Activated CD4-positive, alpha-beta T cell treated with anti-CD3 and anti-CD28 coated beads for 36 hours (primary cell): ENCODE data around the gene SFXN5. TPM values are rescaled to one million over a fixed set of nuclear protein-coding genes. Genes with fewer than 3 reads are reported as not detected.
"Not testable (repeated sequence)": the region's sequence is repeated elsewhere in the genome, so short reads cannot be mapped to it uniquely, and the experiment has no call there.

Experiments
- ATAC-seq: fragments of 200-7000 bp; cut with Tn5 transposase; one replicate; pipeline ENCODE4 v1.10.0; 2021; ENCODE audit warnings: mild to moderate bottlenecking, moderate library complexity
- CTCF ChIA-PET: fragments of 350-600 bp; sonication (Branson Sonifier 250); formaldehyde crosslinking; loops from one replicate; lab custom pipeline; 2021; ENCODE audit warnings: antibody characterized with exemption; lab: Charles Lee
- POLR2A ChIA-PET: fragments of 350-600 bp; sonication (Branson Sonifier 250); formaldehyde crosslinking; loops from one replicate; lab custom pipeline; 2021; ENCODE audit warnings: antibody characterized with exemption, inconsistent platforms; lab: Charles Lee
- DNase-seq: peaks from one replicate; pipeline ENCODE4 v3.0.0-alpha.2; 2020
- H3K27ac Mint-ChIP-seq: one replicate; pipeline ENCODE4 v1.8.0; 2021; ENCODE audit warnings: mixed read lengths
- H3K27me3 Mint-ChIP-seq: one replicate; pipeline ENCODE4 v1.8.0; 2021; ENCODE audit warnings: mixed read lengths
- H3K36me3 Mint-ChIP-seq: one replicate; pipeline ENCODE4 v1.8.0; 2021; ENCODE audit warnings: low read depth, mixed read lengths
- H3K4me1 Mint-ChIP-seq: one replicate; pipeline ENCODE4 v1.8.0; 2021; ENCODE audit warnings: mixed read lengths
- H3K4me3 Mint-ChIP-seq: one replicate; pipeline ENCODE4 v1.8.0; 2021; ENCODE audit warnings: mild to moderate bottlenecking, moderate library complexity, mixed read lengths
- H3K9me3 Mint-ChIP-seq: one replicate; pipeline ENCODE4 v1.8.0; 2021; ENCODE audit warnings: low read depth, mixed read lengths
- intact Hi-C, 2 experiments: fragments of 100-400 bp; cut with DNase I in 1 of 2; cut with micrococcal nuclease in 1 of 2; formaldehyde crosslinking; loops; one replicate each; pipeline versions ENCODE4 v1.14.2 to v1.15.1; 2022 to 2024; cut with DNase I, micrococcal nuclease
- total RNA-seq, 2 experiments: library from RNA; stranded (reverse); gene quantifications; one replicate each; pipeline ENCODE4 v1.2.3, GENCODE V29; 2021

The SFXN5 gene
- total RNA-seq, 2 experiments from 2014 or later, result 4.5 to 6.2 TPM

DNA sequence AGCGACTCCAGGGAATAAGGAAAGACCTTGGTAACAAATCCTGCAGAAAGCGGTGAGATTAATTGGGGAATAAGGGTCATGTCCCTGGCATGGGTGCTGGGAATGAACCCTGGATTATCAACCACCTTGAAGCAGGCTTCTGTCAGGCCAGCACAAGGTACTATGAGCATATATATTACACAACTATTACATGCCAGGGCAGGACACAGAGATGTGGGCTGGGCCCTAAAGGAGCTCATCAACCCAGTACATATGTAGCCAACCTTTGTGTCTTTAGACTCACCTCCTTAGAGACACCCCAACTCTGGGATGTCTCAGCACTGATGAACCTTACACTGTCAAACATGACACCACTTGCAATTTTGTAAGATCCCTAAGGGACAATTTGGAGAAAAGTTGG, 3.4 kb downstream of the SFXN5 start:
- ChIA-PET POLR2A (no interaction called here), CTCF (interaction anchor here (0.6 to 1.6 kb wide), 3 partner anchors 109 to 191 kb away, joined by 3 to 6 read pairs (median 4); no protein-coding TSS in a partner anchor)
- no peak for ATAC-seq
- Mint-ChIP-seq H3K4me1 (peaks cover 32% of the 10 kb centered on the region), H3K9me3 (no peaks in the 10 kb centered on the region), H3K27me3 (no peaks in the 10 kb centered on the region), H3K36me3 (no peaks in the 10 kb centered on the region), H3K4me3 (no peak overlapping the region), H3K27ac (no peak overlapping the region)
- DNase-seq, result no peak
- intact Hi-C loops, result no loop called here

DNA sequence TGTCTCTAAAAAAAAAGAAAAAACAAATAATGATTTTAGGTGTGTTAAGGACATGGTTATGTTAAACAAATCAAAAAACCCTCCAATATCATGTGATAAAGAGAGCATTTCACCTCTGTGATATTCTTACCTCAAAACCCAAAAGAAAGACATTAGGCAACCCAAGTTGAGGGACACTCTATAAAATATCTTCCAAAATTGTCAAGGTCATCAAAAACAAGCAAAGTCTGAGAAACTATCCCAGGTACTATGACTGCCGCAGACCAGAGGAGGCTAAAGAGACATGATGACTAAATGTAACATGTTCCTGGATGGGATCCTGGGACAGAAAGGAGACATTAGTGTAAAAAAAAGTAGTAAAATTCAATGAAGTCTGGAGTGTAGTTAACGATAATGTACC, 4.5 kb downstream of the SFXN5 start:
- Mint-ChIP-seq H3K9me3 (no peaks in the 10 kb centered on the region), H3K36me3 (no peaks in the 10 kb centered on the region), H3K27ac (no peak overlapping the region), H3K27me3 (no peaks in the 10 kb centered on the region), H3K4me1 (peaks cover 30% of the 10 kb centered on the region), H3K4me3 (no peak overlapping the region)
- ATAC-seq (no peak), DNase-seq (no peak)
- CTCF ChIA-PET, result interaction anchor here (1.6 kb wide), 1 partner anchor 110 kb away, joined by 6 read pairs; no protein-coding TSS in a partner anchor
- POLR2A ChIA-PET, result no interaction called here
- intact Hi-C loops, result no loop called here

DNA sequence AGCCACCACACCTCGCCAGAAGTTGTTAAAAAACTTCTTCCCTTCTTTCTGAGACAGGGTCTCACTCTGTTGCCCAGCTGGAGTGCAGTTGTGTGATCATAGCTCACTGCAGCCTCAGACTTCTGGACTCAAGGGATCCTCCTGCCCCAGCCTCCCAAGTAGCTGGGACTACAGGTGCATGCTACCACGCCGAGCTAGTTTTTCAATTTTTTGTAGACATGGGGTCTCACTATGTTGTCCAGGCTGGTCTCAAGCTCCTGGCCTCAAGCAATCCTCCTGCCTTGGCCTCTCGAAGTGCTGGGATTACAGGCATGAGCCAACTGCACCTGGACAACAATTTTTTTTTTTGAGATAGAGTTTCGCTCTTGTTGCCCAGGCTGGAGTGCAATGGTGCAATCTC, 6.4 kb downstream of the SFXN5 start:
- not testable (repeated sequence) for H3K9me3 Mint-ChIP-seq

DNA sequence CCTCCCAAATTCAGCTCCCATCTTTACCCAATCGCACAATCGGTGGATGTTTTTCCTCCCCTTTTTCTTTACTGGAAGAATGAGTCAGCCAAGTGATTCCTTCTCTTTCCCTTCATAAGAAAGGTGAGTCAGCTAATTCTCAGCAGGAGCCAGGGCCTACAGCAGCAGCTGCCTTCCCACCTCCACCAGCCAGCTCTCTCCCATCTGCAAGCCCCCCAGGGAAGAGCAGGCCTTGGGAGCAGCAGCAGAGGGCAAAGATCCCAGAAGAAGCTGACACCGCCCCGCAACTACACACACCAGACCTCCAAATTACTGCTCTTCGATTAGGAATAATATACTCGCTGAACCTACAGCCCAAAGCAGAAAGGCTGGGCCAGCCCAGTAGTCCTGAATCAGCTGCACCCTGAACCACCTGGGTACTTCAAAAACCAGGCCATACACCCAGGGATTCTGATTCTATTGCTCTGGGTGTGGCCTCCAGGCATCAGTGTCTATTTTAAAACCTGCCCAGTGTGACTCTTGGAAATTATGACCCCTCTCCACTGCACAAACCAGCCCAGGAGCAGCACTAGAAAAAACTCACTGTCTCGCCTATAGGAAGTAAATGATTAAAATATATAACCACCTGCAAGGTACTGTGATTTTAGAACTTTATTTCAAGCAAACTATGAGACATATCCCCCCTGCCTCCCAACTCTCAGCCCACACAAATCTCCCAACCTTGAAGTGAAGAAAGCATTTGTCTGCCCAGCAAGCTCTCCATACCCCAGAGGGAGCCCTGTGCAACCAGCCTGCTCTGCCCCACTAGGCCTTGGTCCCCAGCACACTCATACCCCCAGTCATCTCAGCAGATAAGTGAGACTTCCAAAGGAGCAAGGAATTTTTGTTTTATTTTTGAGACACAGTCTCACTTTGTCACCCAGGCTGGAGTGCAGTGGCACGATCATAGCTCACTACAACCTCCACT, 7.3 kb downstream of the SFXN5 start:
- peaks cover 18% of the 10 kb centered on the region for H3K4me1 Mint-ChIP-seq
- H3K27me3 Mint-ChIP-seq, result no peaks in the 10 kb centered on the region
- intact Hi-C loops, result no loop called here
- H3K36me3 Mint-ChIP-seq, result no peaks in the 10 kb centered on the region
- ATAC-seq (peak; percentile 23), DNase-seq (no peak)
- no peak overlapping the region for H3K4me3 Mint-ChIP-seq
- ChIA-PET CTCF (interaction anchor here (0.6 to 1.0 kb wide), 3 partner anchors 70 to 268 kb away, joined by 3 read pairs; no protein-coding TSS in a partner anchor), POLR2A (no interaction called here)
- no peaks in the 10 kb centered on the region for H3K9me3 Mint-ChIP-seq
- peak overlapping the region; percentile 27 for H3K27ac Mint-ChIP-seq

More for the DNA sequence above, 6.4 kb downstream of the SFXN5 start:
- H3K27me3 Mint-ChIP-seq, DNase-seq, ATAC-seq, H3K27ac Mint-ChIP-seq, H3K36me3 Mint-ChIP-seq, H3K4me3 Mint-ChIP-seq, POLR2A ChIA-PET, intact Hi-C loops: not testable (repeated sequence)
- H3K4me1 Mint-ChIP-seq, result peaks cover 26% of the 10 kb centered on the region
- CTCF ChIA-PET, result interaction anchor here (0.6 to 1.0 kb wide), 2 partner anchors 71 to 92 kb away, joined by 3 read pairs; no protein-coding TSS in a partner anchor

DNA sequence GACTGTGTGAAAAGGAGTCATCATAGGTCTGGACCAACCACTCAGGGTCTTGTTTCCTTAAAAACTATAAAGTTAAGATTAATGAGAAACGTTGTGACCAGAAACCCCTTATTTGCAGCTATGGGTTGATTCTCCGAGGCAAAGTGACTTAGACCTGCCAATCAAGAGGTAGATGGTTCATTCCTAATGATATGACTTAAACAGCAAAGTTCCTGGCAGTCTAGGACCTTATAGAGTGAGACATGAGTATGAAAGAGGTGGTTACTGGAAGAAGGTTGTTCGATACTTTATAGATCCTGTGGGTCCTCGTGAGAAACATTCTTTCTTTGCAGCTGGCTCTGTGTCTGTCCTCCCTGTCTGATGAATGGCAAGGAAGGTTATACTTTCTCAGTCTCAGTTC, 8.0 kb downstream of the SFXN5 start:
- no peaks in the 10 kb centered on the region for H3K9me3 Mint-ChIP-seq
- DNase-seq (no peak), ATAC-seq (no peak)
- H3K4me1 Mint-ChIP-seq, result peaks cover 16% of the 10 kb centered on the region
- H3K27ac Mint-ChIP-seq, result no peak overlapping the region
- no peaks in the 10 kb centered on the region for H3K27me3 Mint-ChIP-seq
- H3K4me3 Mint-ChIP-seq, result no peak overlapping the region
- CTCF ChIA-PET, result no interaction called here
- no peaks in the 10 kb centered on the region for H3K36me3 Mint-ChIP-seq
- POLR2A ChIA-PET, result no interaction called here
- intact Hi-C loops, result no loop called here

DNA sequence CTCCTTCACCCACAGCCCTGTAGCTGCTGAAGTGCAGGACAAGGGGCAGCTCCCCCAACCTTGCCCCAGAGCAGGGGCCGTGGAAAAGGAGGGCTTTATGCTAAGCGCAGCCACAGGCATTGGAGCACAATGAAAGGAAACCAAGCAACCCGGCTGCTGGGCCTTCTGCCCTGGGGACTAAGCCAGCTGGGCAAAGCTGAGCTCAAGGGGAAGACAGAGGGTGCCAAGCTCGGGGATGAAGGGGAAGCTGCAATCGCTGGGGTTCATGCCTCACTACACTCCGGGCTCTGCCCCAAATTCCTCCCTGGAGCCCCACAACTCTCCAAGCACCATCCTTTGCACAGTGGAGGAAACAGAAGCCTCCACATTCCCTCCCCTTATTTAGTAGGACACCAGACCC, 12.4 kb downstream of the SFXN5 start:
- ChIA-PET CTCF (no interaction called here), POLR2A (no interaction called here)
- Mint-ChIP-seq H3K4me1 (peaks cover 6% of the 10 kb centered on the region), H3K27me3 (no peaks in the 10 kb centered on the region), H3K4me3 (no peak overlapping the region), H3K27ac (no peak overlapping the region), H3K36me3 (peaks cover 13% of the 10 kb centered on the region), H3K9me3 (no peaks in the 10 kb centered on the region)
- ATAC-seq, result no peak
- intact Hi-C loops, result no loop called here
- no peak for DNase-seq

DNA sequence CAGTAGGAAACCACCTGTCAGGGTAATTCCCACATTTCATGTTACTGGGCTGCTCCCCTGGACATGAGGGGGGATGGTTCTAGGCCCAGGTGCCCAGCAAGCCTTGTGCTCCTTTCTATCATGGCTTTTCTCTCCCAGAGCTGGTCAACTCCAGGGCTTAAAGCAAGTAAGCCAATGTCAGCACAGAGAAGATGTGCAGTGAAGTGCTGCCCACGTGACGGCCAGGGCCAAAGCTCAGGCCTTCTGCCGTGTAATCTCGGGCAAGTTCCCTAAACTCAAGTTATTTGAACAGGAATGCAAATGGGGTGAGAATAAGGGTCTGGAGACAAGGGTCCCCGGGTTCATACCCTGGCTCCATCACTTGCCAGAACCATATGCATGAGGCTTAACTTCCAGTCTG, 16.5 kb downstream of the SFXN5 start:
- intact Hi-C loops, result no loop called here
- no peak for ATAC-seq
- Mint-ChIP-seq H3K4me1 (no peaks in the 10 kb centered on the region), H3K27me3 (no peaks in the 10 kb centered on the region), H3K27ac (no peak overlapping the region), H3K4me3 (no peak overlapping the region), H3K9me3 (no peaks in the 10 kb centered on the region), H3K36me3 (peaks cover 13% of the 10 kb centered on the region)
- DNase-seq, result no peak
- CTCF ChIA-PET, result interaction anchor here (1.0 kb wide), 1 partner anchor 109 kb away, joined by 3 read pairs; no protein-coding TSS in a partner anchor
- POLR2A ChIA-PET, result no interaction called here

DNA sequence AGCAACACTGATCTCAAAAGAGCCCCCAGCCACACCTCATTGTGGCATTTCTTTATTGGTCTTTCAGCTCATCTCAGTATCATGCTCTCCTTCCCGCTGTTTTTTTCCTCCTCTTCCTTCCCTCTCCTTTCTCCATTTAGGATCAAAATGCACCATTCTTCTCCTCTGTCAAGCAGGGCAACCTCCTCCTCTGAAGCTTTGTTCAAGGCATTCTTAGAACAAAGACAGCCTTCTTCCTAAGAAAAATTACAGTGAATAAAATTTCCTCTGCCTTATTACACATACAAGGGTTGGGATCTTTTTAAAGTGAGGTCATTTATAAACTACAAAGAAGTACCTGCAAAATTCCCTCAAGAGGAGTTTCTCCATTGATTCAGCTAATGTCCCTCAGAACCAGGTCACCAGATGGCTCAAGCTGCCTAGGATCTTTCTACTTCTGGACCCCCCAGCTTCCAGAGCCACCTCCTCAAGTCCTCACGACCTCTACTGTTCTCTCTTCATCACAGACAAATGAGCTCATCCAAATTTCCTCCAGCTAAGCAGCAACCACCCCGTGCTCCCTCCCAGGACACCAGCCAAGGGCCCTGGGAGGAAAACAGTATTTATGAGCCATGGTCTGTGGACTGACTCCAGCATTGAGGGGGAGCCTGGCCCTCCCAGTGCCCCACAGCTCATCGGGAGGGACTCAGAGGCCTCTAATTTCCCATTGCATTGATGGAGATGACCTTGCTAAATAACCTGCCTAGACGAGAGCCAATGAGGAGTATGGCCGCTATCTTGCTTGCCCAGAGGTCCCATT, 18.0 kb downstream of the SFXN5 start:
- H3K4me3 Mint-ChIP-seq, result no peak overlapping the region
- ChIA-PET POLR2A (interaction anchor here (0.6 kb wide), 2 partner anchors 60 to 1256 kb away, joined by 3 read pairs; no protein-coding TSS in a partner anchor), CTCF (interaction anchor here (0.7 kb wide), 1 partner anchor 18 kb away, joined by 3 read pairs; no protein-coding TSS in a partner anchor)
- H3K4me1 Mint-ChIP-seq, result no peaks in the 10 kb centered on the region
- H3K9me3 Mint-ChIP-seq, result no peaks in the 10 kb centered on the region
- peaks cover 13% of the 10 kb centered on the region for H3K36me3 Mint-ChIP-seq
- H3K27ac Mint-ChIP-seq, result no peak overlapping the region
- ATAC-seq, result no peak
- intact Hi-C loops, result no loop called here
- no peak for DNase-seq
- no peaks in the 10 kb centered on the region for H3K27me3 Mint-ChIP-seq

DNA sequence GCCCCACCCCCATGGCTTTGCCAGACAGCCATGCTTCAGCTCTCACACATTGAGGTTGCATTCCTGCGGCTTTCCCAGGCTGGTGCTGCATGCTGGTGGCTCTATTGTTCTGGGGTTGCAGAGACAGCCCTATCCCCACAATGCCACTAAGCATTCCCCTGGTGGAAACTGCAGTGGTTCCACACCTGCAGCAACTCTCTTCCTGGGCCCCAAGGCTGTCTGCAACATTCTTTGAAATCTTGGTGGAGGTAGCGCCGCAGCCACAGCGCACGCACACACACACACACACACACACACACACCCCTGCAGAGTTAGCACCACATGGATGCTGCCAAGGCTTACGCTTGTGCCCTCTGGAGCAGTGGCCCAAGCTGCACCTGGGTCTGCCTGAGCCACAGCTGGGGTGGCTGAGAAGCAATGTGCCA, 21.4 kb downstream of the SFXN5 start:
- Mint-ChIP-seq H3K27ac (no peak overlapping the region), H3K9me3 (no peaks in the 10 kb centered on the region), H3K27me3 (no peaks in the 10 kb centered on the region), H3K4me3 (no peak overlapping the region), H3K36me3 (no peaks in the 10 kb centered on the region), H3K4me1 (no peaks in the 10 kb centered on the region)
- no peak for ATAC-seq
- intact Hi-C loops, result no loop called here
- ChIA-PET CTCF (no interaction called here), POLR2A (no interaction called here)
- DNase-seq, result no peak

DNA sequence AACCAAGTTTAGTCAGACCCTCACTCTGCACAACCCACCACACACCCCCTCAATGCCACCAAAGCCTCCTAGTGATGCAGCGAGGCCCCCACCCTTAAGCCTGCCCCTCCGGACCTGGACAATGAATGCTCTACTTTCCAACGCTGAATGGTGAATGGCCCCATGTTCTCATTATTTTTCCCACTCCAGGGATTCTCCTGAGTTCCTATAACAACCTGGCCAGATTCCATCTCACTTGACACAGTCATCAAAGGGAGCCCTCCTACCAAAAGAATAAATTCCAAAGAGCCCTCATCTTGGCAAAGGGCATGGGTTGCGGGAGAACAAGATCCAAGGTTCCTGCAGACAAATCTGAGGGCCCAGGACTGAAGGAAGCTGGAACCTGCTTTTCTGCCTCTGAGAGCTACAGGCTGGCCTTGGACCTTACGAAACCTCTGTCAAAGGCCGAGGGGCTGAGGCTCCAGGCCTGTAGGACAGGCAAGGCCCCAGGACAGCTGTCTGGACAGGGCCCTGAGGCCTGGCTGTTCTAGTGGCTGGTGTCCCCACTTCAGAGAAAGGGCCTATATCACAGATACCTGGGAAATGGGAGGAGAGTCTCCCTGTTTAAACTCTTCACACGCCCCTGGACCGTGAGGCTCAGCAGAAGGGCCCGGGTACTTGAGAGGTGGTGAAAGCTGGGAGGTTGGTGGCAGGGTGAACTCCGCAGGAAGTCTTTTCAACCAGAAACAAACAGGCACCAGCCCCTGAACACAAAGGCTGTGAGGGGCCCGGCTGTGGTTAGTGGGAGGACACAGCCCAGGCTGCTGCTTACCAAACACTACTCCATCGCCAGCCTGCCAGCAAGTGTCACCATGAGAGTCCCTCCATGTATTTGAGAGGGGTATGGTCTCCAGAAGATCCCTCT, 27.3 kb downstream of the SFXN5 start:
- H3K4me1 Mint-ChIP-seq, result no peaks in the 10 kb centered on the region
- H3K9me3 Mint-ChIP-seq, result no peaks in the 10 kb centered on the region
- no peaks in the 10 kb centered on the region for H3K27me3 Mint-ChIP-seq
- ATAC-seq (no peak), DNase-seq (no peak)
- intact Hi-C loops, result no loop called here
- POLR2A ChIA-PET, result no interaction called here
- H3K27ac Mint-ChIP-seq, result no peak overlapping the region
- CTCF ChIA-PET, result no interaction called here
- no peak overlapping the region for H3K4me3 Mint-ChIP-seq
- no peaks in the 10 kb centered on the region for H3K36me3 Mint-ChIP-seq

DNA sequence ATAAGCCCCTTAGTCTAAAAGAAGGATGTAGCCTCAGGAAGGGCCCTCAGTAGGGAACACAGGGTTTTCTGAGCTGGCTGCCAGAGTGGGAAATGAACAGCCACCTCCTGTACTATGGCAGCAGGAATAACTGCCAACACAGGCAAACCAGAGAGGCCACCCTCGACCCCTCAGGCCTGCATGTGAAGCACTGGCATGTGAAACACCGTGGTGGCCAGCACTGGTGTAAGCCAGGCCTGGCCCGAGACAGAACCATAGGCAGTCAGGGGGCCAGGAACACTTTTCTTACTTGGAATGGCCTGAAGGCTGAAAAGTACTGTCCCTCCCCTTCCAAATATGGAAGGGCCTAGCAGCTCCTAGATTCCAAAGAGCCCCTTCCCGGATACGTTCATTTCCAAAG, 28.2 kb downstream of the SFXN5 start:
- Mint-ChIP-seq H3K27me3 (no peaks in the 10 kb centered on the region), H3K4me3 (no peak overlapping the region), H3K36me3 (no peaks in the 10 kb centered on the region), H3K27ac (no peak overlapping the region), H3K4me1 (no peaks in the 10 kb centered on the region), H3K9me3 (no peaks in the 10 kb centered on the region)
- ChIA-PET POLR2A (no interaction called here), CTCF (no interaction called here)
- intact Hi-C loops, result no loop called here
- DNase-seq (no peak), ATAC-seq (no peak)
